Measurements from ENCODE around the gene CXCL17.

CXCL17 gene

GRCh38 chr19:42422092-42422900, 20.4 kb downstream of the CXCL17 start:
- peak overlapping the region; percentile 42; the same call in 1 of the 2 replicates for H3K9ac ChIP-seq
- H3K4me2 ChIP-seq: peak overlapping the region; percentile 76
- H3K79me2 ChIP-seq (ENCODE audit: insufficient read depth, low read depth): no peaks in the 10 kb centered on the region
- peak overlapping the region; percentile 88; the same call in 1 of the 2 replicates for H2AFZ ChIP-seq (ENCODE audit: low read depth)
- H3K4me1 ChIP-seq (ENCODE audit: low read depth, poor library complexity, severe bottlenecking): peaks cover 8% of the 10 kb centered on the region
- H3K36me3 ChIP-seq (ENCODE audit: insufficient read depth): no peaks in the 10 kb centered on the region
- H3K27ac ChIP-seq: no peak overlapping the region
- no peaks in the 10 kb centered on the region for H4K20me1 ChIP-seq (ENCODE audit: insufficient read depth)
- H3K27me3 ChIP-seq (ENCODE audit: insufficient read depth, low read depth): no peaks in the 10 kb centered on the region
- TF ChIP-seq CTCF (conservative IDR thresholded peaks at IDR 0.05; ENCODE audit: low read depth, low read length): no peak
- H3K4me3 ChIP-seq (IDR thresholded peaks at IDR 0.05; ENCODE audit: insufficient read depth, low read depth, low read length): peak overlapping the region; percentile 69

- H3K79me2 ChIP-seq (ENCODE audit: insufficient read depth, low read depth): no peaks in the 10 kb centered on the region
- no peaks in the 10 kb centered on the region for H3K27me3 ChIP-seq (ENCODE audit: insufficient read depth, low read depth)
- H4K20me1 ChIP-seq (ENCODE audit: insufficient read depth): no peaks in the 10 kb centered on the region
- H3K36me3 ChIP-seq (ENCODE audit: insufficient read depth): no peaks in the 10 kb centered on the region
- H3K4me2 ChIP-seq: no peak overlapping the region
- no peak overlapping the region for H3K9ac ChIP-seq
- no peak overlapping the region for H2AFZ ChIP-seq (ENCODE audit: low read depth)
- no peak for TF ChIP-seq CTCF (conservative IDR thresholded peaks at IDR 0.05; ENCODE audit: low read depth, low read length)
- no peak overlapping the region for H3K27ac ChIP-seq
- H3K4me3 ChIP-seq (IDR thresholded peaks at IDR 0.05; ENCODE audit: insufficient read depth, low read depth, low read length): no peak overlapping the region
- peaks cover 8% of the 10 kb centered on the region for H3K4me1 ChIP-seq (ENCODE audit: low read depth, poor library complexity, severe bottlenecking)
Measured at GRCh38 chr19:42421591-42422031, 21.1 kb downstream of the CXCL17 start.

GRCh38 chr19:42421101-42421500, 21.6 kb downstream of the CXCL17 start:
- no peak overlapping the region for H3K4me2 ChIP-seq
- H3K9ac ChIP-seq: no peak overlapping the region
- H2AFZ ChIP-seq (ENCODE audit: low read depth): no peak overlapping the region
- peaks cover 8% of the 10 kb centered on the region for H3K4me1 ChIP-seq (ENCODE audit: low read depth, poor library complexity, severe bottlenecking)
- no peak overlapping the region for H3K27ac ChIP-seq
- TF ChIP-seq CTCF (conservative IDR thresholded peaks at IDR 0.05; ENCODE audit: low read depth, low read length): no peak
- H3K4me3 ChIP-seq (IDR thresholded peaks at IDR 0.05; ENCODE audit: insufficient read depth, low read depth, low read length): no peak overlapping the region
- no peaks in the 10 kb centered on the region for H3K36me3 ChIP-seq (ENCODE audit: insufficient read depth)
- no peaks in the 10 kb centered on the region for H3K27me3 ChIP-seq (ENCODE audit: insufficient read depth, low read depth)
- H4K20me1 ChIP-seq (ENCODE audit: insufficient read depth): no peaks in the 10 kb centered on the region
- no peaks in the 10 kb centered on the region for H3K79me2 ChIP-seq (ENCODE audit: insufficient read depth, low read depth)

- H3K27me3 ChIP-seq (ENCODE audit: insufficient read depth, low read depth): no peaks in the 10 kb centered on the region
- H2AFZ ChIP-seq (ENCODE audit: low read depth): no peak overlapping the region
- no peak overlapping the region for H3K4me3 ChIP-seq (IDR thresholded peaks at IDR 0.05; ENCODE audit: insufficient read depth, low read depth, low read length)
- no peaks in the 10 kb centered on the region for H3K36me3 ChIP-seq (ENCODE audit: insufficient read depth)
- H3K9ac ChIP-seq: no peak overlapping the region
- TF ChIP-seq CTCF (conservative IDR thresholded peaks at IDR 0.05; ENCODE audit: low read depth, low read length): peak; percentile 89
- no peaks in the 10 kb centered on the region for H4K20me1 ChIP-seq (ENCODE audit: insufficient read depth)
- H3K4me1 ChIP-seq (ENCODE audit: low read depth, poor library complexity, severe bottlenecking): peaks cover 8% of the 10 kb centered on the region
- H3K79me2 ChIP-seq (ENCODE audit: insufficient read depth, low read depth): no peaks in the 10 kb centered on the region
- no peak overlapping the region for H3K27ac ChIP-seq
- H3K4me2 ChIP-seq: no peak overlapping the region
Measured at GRCh38 chr19:42420055-42420544, 22.6 kb downstream of the CXCL17 start.

All from KMS-11 (cell line).